OCI-LY7 (cell line): ENCODE results near the gene COL6A3. TPM values are rescaled to one million over a fixed set of nuclear protein-coding genes. Genes with fewer than 3 reads are reported as not detected.

ENCODE experiments used
- BruUV-seq: library from RNA; stranded (reverse); fragments of 400-500 nt; replicated peaks from 2 replicates; lab custom pipeline; 2021; lab: Mats Ljungman, UMichigan
- CTCF ChIA-PET: fragments of 300-600 bp; sonication (Branson Sonifier 250); formaldehyde crosslinking; loops from one replicate; lab custom pipeline; 2022; ENCODE audit warnings: antibody characterized with exemption; ENCODE audit not compliant: unreplicated experiment; lab: Charles Lee
- POLR2A ChIA-PET: fragments of 300-600 bp; sonication (Branson Sonifier 250); formaldehyde crosslinking; loops from one replicate; lab custom pipeline; 2022; ENCODE audit warnings: antibody characterized with exemption; lab: Charles Lee
- DNase-seq: peaks from one replicate; pipeline ENCODE4 v3.0.0-alpha.2; 2015; ENCODE audit warnings: low spot score
- H2AFZ ChIP-seq: fragments of 200-600 bp; sonication (generic), shearing (Covaris generic); 2 replicates; pipeline ENCODE4 v1.6.1; 2014; ENCODE audit warnings: mild to moderate bottlenecking, antibody characterized with exemption, low read length, moderate library complexity
- H3K27ac ChIP-seq: fragments of 200-600 bp; sonication (generic); 2 replicates; pipeline ENCODE4 v1.5.1; 2014; ENCODE audit warnings: mixed run types, low read depth, mild to moderate bottlenecking, moderate library complexity, low read length, inconsistent platforms; ENCODE audit not compliant: poor library complexity, severe bottlenecking
- H3K36me3 ChIP-seq: fragments of 200-600 bp; sonication (generic); 2 replicates; pipeline ENCODE4 v1.6.1; 2014; ENCODE audit warnings: mild to moderate bottlenecking, antibody characterized with exemption, low read length, moderate library complexity, mixed read lengths; ENCODE audit not compliant: insufficient read depth
- H3K4me1 ChIP-seq: fragments of 200-600 bp; sonication (generic); 2 replicates; pipeline ENCODE4 v1.5.1; 2014; ENCODE audit warnings: mild to moderate bottlenecking, low read length; ENCODE audit not compliant: insufficient read depth, poor library complexity, severe bottlenecking
- H3K4me2 ChIP-seq: fragments of 200-600 bp; sonication (generic); 2 replicates; pipeline ENCODE4 v1.6.1; 2014; ENCODE audit warnings: mild to moderate bottlenecking, low read length
- H3K4me3 ChIP-seq: fragments of 200-600 bp; sonication (generic); 2 replicates; pipeline ENCODE4 v1.5.1; 2014; ENCODE audit warnings: mild to moderate bottlenecking, low read depth, low read length; ENCODE audit not compliant: poor library complexity, severe bottlenecking
- H3K79me2 ChIP-seq: fragments of 200-600 bp; sonication (generic); 2 replicates; pipeline ENCODE4 v1.6.1; 2016; ENCODE audit warnings: low read depth, mild to moderate bottlenecking, low read length, moderate library complexity, mixed read lengths; ENCODE audit not compliant: insufficient read depth
- H3K9me2 ChIP-seq: fragments of 200-600 bp; sonication (generic); 2 replicates; pipeline ENCODE4 v1.6.1; 2016; ENCODE audit warnings: mild to moderate bottlenecking, low read length, mixed read lengths; ENCODE audit not compliant: insufficient read depth
- H3K9me3 ChIP-seq: fragments of 200-600 bp; sonication (generic); 2 replicates; pipeline ENCODE4 v1.6.1; 2014; ENCODE audit warnings: mild to moderate bottlenecking, mixed run types, low read length, mixed read lengths
- H4K20me1 ChIP-seq: fragments of 200-600 bp; sonication (generic); 2 replicates; pipeline ENCODE4 v1.6.1; 2014; ENCODE audit warnings: mild to moderate bottlenecking, antibody characterized with exemption, low read length, moderate library complexity, mixed read lengths; ENCODE audit not compliant: insufficient read depth
- EZH2phosphoT487 ChIP-seq: fragments of 200-600 bp; sonication (generic); IDR thresholded peaks from 2 replicates; pipeline ENCODE4 v1.6.1; 2018; ENCODE audit warnings: low read depth, borderline replicate concordance, mild to moderate bottlenecking, mixed run types, antibody characterized with exemption, low read length, moderate library complexity, mixed read lengths
- intact Hi-C: fragments of 100-400 bp; cut with micrococcal nuclease; formaldehyde crosslinking; loops from one replicate; pipeline ENCODE4 v1.10.0; 2022; ENCODE audit not compliant: unreplicated experiment
- total RNA-seq, 2 experiments: library from RNA; depleted of rRNA in 1 of 2; stranded (reverse); fragments of >200 nt in 1 of 2; shearing (Covaris generic) in 1 of 2; gene quantifications; 2 replicates each; pipeline ENCODE4 v1.2.3, GENCODE V29; 2014 to 2022
- TF ChIP-seq, protein P1 (sequence below): fragments of 200-600 bp; sonication (generic); conservative IDR thresholded peaks from 2 replicates; pipeline ENCODE4 v1.5.1; 2014; ENCODE audit warnings: mild to moderate bottlenecking, antibody characterized with exemption, low read length, moderate library complexity, mixed read lengths

Gene COL6A3
- total RNA-seq, 2 experiments from 2014 or later = not detected

DNA sequence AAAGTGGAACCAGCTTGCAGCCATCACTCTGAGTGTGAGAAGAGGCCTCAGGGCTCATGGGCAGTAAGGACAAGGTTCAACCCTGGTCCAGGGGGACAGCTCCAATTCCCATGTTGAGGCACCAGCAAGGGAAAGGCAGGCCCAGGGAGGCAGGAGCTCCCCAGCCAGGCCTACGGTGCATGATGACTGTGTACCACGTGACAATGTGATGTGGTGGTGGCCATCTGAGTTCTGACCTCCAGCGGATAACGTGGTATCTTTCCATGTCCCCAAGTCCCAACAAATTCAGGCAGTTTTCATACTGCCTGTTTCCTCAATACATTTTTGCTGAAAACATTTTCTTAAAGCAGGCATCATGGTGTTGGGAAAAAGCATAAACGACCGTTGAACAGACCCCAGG lies 36.1 kb upstream of the COL6A3 start:
- Histone ChIP-seq H3K36me3 (no peaks in the 10 kb centered on the region), H3K9me2 (no peaks in the 10 kb centered on the region), H3K4me1 (no peaks in the 10 kb centered on the region), H3K79me2 (no peaks in the 10 kb centered on the region), H4K20me1 (no peaks in the 10 kb centered on the region), H2AFZ (no peak overlapping the region), H3K27ac (no peak overlapping the region), H3K4me3 (no peak overlapping the region), H3K4me2 (no peak overlapping the region), H3K9me3 (no peaks in the 10 kb centered on the region)
- BruUV-seq = no TSS peak
- CTCF ChIA-PET = no interaction called here
- intact Hi-C loops = no loop called here
- TF ChIP-seq EZH2phosphoT487 = no peak
- TF ChIP-seq, protein P1, sequence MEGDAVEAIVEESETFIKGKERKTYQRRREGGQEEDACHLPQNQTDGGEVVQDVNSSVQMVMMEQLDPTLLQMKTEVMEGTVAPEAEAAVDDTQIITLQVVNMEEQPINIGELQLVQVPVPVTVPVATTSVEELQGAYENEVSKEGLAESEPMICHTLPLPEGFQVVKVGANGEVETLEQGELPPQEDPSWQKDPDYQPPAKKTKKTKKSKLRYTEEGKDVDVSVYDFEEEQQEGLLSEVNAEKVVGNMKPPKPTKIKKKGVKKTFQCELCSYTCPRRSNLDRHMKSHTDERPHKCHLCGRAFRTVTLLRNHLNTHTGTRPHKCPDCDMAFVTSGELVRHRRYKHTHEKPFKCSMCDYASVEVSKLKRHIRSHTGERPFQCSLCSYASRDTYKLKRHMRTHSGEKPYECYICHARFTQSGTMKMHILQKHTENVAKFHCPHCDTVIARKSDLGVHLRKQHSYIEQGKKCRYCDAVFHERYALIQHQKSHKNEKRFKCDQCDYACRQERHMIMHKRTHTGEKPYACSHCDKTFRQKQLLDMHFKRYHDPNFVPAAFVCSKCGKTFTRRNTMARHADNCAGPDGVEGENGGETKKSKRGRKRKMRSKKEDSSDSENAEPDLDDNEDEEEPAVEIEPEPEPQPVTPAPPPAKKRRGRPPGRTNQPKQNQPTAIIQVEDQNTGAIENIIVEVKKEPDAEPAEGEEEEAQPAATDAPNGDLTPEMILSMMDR = no peak
- no peak for DNase-seq
- POLR2A ChIA-PET = interaction anchor here (1.6 kb wide), 1 partner anchor 49 kb away, joined by 3 read pairs; no protein-coding TSS in a partner anchor

DNA sequence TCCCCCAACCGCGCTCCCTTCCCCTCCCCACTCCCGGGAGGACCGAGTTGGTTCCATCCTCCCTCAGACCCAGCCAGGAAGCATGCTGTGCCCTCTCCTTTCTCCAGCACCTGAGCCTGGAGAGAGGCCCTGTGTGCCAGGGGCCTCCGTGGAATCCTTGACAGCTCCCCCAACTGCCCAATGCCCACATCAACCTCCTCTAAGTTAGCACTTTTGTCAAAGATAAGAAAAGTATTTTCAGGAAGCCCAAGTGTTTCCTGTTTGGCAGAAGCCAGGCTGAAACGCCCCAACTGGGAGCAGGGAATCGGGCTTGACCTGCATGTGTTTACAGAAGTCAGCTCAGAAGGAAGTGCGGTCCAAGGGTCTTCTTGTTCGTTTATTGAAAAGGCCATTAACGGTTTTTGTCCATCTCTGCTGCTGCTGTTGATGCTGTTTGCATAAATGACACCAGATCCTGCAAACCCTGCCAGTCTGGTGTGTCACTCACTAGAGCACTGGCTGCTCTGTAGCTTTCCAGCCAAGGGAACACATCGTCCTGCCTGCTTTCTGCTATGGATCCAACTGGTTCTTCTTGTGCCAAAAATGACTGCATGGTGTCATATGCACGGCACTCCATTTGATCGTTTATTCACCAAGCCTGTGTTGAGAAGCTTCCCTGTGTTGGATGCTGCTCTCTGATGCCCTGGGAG lies 35.4 kb upstream of the COL6A3 start:
- Histone ChIP-seq H4K20me1 (no peaks in the 10 kb centered on the region), H3K27ac (no peak overlapping the region), H2AFZ (no peak overlapping the region), H3K4me1 (no peaks in the 10 kb centered on the region), H3K79me2 (no peaks in the 10 kb centered on the region), H3K36me3 (no peaks in the 10 kb centered on the region), H3K4me3 (no peak overlapping the region), H3K9me2 (no peaks in the 10 kb centered on the region), H3K4me2 (no peak overlapping the region), H3K9me3 (no peaks in the 10 kb centered on the region)
- ChIA-PET CTCF (no interaction called here), POLR2A (interaction anchor here (0.7 kb wide), 1 partner anchor 163 kb away, joined by 3 read pairs; no protein-coding TSS in a partner anchor)
- DNase-seq = no peak
- BruUV-seq = no TSS peak
- TF ChIP-seq EZH2phosphoT487 = no peak
- TF ChIP-seq, protein P1 = no peak
- intact Hi-C loops = no loop called here

DNA sequence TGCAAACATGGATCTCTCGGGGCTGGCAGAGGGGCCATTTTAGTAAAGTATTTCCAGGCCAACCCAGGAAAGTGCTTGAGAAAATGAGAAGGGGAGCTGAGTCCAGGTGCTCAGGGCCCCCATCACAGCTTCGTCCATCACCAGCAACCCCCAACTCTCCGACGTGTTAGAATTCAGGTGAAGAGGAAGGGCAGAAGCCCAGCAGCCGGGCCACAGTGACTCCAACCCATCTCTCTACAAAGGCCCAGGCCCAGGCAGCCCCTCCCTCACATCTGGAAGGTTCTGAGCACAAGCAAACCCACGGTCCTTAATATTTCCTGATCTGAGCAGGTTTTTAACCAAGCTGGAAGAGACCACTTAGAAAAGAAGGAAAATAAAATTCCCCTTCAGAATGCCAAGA lies 34.7 kb upstream of the COL6A3 start:
- H3K9me2 ChIP-seq = no peaks in the 10 kb centered on the region
- no peak overlapping the region for H3K4me3 ChIP-seq
- H4K20me1 ChIP-seq = no peaks in the 10 kb centered on the region
- no peaks in the 10 kb centered on the region for H3K4me1 ChIP-seq
- TF ChIP-seq, protein P1 = no peak
- no peak for TF ChIP-seq EZH2phosphoT487
- no peaks in the 10 kb centered on the region for H3K79me2 ChIP-seq
- no peaks in the 10 kb centered on the region for H3K36me3 ChIP-seq
- ChIA-PET POLR2A (no interaction called here), CTCF (no interaction called here)
- no peak overlapping the region for H2AFZ ChIP-seq
- H3K27ac ChIP-seq = no peak overlapping the region
- no peaks in the 10 kb centered on the region for H3K9me3 ChIP-seq
- no peak for DNase-seq
- intact Hi-C loops = no loop called here
- no TSS peak for BruUV-seq
- H3K4me2 ChIP-seq = no peak overlapping the region
